ENCODE measurements around the gene PDE4B. TPM values are rescaled to one million over a fixed set of nuclear protein-coding genes. Genes with fewer than 3 reads are reported as not detected.

PDE4B gene
- total RNA-seq, 1 experiment from 2014 or later, result 3.3 TPM

DNA sequence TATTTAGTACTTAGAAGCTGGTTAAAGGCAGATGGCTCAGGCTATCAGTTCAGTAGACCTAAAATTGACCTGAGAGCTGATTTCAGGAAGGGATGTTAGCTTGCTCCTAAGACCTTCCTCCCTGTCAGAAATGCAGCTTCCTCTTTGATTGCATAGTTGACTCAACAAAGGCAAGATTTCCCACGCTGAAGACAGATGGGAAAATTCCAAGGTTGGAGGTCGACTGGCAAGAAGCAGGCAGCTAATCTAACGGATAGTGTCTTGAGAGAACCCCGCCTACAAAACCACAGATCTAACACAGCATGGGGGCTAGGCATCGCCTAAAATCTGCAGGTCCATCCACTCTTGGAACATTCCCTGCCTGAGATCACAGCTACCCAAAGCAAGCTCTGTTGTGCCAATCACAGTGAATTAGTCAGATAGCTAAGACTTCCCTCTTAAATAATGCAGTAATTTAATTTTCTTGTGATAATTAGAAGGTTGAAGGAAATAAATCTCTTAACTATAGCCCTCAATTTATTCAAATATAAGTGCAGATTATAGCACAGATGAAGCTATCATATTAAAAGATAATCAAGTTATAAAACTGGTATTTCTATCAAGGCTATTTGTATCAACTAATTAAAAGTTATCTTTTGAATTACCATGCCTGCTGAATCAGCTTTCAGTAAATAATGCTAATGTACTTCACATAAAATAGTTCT lies 383.5 kb downstream of the PDE4B start:
- POLR2A ChIA-PET, result no interaction called here

DNA sequence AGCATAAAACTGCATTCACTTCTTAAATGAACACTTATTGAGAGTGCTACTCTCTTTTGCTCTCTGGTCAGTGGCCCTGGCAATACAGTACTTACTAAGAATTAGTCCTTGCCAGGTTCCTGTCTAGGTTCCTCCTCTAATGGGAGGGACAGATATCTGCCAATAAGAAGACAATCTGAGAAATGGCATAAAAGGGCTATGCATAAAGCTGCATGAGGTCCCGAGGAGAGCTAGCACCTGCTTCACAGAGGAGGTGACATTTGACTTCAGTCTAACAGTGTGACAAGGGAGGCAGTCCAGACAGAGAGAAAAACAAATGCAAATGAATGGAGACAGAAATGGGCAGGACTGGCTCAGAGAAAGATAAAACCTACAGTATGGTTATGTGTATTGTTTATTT lies 384.1 kb downstream of the PDE4B start:
- BruUV-seq (replicated peaks), result no TSS peak
- peaks cover 28% of the 10 kb centered on the region for H3K27me3 Mint-ChIP-seq (ENCODE audit: insufficient read depth, unreplicated experiment)
- no peaks in the 10 kb centered on the region for H3K9me3 Mint-ChIP-seq (ENCODE audit: unreplicated experiment)
- CTCF ChIA-PET, result interaction anchor here (0.9 kb wide), 1 partner anchor 67 kb away, joined by 3 read pairs; no protein-coding TSS in a partner anchor
- no peaks in the 10 kb centered on the region for H3K36me3 Mint-ChIP-seq (ENCODE audit: insufficient read depth, unreplicated experiment)
- H3K4me3 Mint-ChIP-seq (ENCODE audit: unreplicated experiment), result no peak overlapping the region
- DNase-seq (ENCODE audit: unreplicated experiment), result no peak
- H3K4me1 Mint-ChIP-seq (ENCODE audit: insufficient read depth, unreplicated experiment), result no peaks in the 10 kb centered on the region
- POLR2A ChIA-PET, result no interaction called here
- intact Hi-C loops (cut with micrococcal nuclease), result no loop called here
- TF ChIP-seq, protein P1, sequence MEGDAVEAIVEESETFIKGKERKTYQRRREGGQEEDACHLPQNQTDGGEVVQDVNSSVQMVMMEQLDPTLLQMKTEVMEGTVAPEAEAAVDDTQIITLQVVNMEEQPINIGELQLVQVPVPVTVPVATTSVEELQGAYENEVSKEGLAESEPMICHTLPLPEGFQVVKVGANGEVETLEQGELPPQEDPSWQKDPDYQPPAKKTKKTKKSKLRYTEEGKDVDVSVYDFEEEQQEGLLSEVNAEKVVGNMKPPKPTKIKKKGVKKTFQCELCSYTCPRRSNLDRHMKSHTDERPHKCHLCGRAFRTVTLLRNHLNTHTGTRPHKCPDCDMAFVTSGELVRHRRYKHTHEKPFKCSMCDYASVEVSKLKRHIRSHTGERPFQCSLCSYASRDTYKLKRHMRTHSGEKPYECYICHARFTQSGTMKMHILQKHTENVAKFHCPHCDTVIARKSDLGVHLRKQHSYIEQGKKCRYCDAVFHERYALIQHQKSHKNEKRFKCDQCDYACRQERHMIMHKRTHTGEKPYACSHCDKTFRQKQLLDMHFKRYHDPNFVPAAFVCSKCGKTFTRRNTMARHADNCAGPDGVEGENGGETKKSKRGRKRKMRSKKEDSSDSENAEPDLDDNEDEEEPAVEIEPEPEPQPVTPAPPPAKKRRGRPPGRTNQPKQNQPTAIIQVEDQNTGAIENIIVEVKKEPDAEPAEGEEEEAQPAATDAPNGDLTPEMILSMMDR (IDR thresholded peaks at IDR 0.05; ENCODE audit: unreplicated experiment), result no peak
- no peak overlapping the region for H3K27ac Mint-ChIP-seq (ENCODE audit: low read depth, unreplicated experiment)

More for the DNA sequence above, 383.5 kb downstream of the PDE4B start:
- TF ChIP-seq, protein P1 (IDR thresholded peaks at IDR 0.05; ENCODE audit: unreplicated experiment), result no peak
- no peak overlapping the region for H3K27ac Mint-ChIP-seq (ENCODE audit: low read depth, unreplicated experiment)
- H3K9me3 Mint-ChIP-seq (ENCODE audit: unreplicated experiment), result no peaks in the 10 kb centered on the region
- H3K4me1 Mint-ChIP-seq (ENCODE audit: insufficient read depth, unreplicated experiment), result no peaks in the 10 kb centered on the region
- H3K4me3 Mint-ChIP-seq (ENCODE audit: unreplicated experiment), result no peak overlapping the region
- peaks cover 35% of the 10 kb centered on the region for H3K27me3 Mint-ChIP-seq (ENCODE audit: insufficient read depth, unreplicated experiment)
- intact Hi-C loops (cut with micrococcal nuclease), result no loop called here
- BruUV-seq (replicated peaks), result no TSS peak
- DNase-seq (ENCODE audit: unreplicated experiment), result peak; percentile 41
- CTCF ChIA-PET, result interaction anchor here (0.7 to 0.9 kb wide), 3 partner anchors 21 to 270 kb away, joined by 3 to 4 read pairs (median 3); no protein-coding TSS in a partner anchor
- H3K36me3 Mint-ChIP-seq (ENCODE audit: insufficient read depth, unreplicated experiment), result no peaks in the 10 kb centered on the region

DNA sequence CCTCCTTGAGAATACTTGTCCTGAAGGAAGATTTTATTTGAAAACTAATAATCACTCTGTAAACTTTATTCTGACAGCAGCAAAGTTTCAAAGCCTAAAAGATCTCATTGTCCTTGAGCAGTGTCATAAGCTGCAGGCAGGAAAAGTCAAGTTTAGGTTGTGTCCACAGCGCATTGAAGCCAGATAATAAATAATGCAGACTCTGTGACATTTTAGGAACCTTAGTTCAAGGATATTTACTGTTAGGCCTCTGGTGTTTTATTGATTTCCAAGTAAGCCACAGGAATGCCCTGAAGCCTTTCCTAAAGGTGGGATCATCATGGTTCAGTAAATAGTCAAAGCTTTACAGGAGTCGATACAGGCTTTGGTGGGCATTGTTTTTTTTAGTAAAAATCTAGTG lies 384.8 kb downstream of the PDE4B start:
- peaks cover 21% of the 10 kb centered on the region for H3K27me3 Mint-ChIP-seq (ENCODE audit: insufficient read depth, unreplicated experiment)
- H3K36me3 Mint-ChIP-seq (ENCODE audit: insufficient read depth, unreplicated experiment), result no peaks in the 10 kb centered on the region
- no peaks in the 10 kb centered on the region for H3K4me1 Mint-ChIP-seq (ENCODE audit: insufficient read depth, unreplicated experiment)
- H3K4me3 Mint-ChIP-seq (ENCODE audit: unreplicated experiment), result no peak overlapping the region
- H3K27ac Mint-ChIP-seq (ENCODE audit: low read depth, unreplicated experiment), result no peak overlapping the region
- POLR2A ChIA-PET, result interaction anchor here (0.6 kb wide), 1 partner anchor 946 kb away, joined by 4 read pairs; no protein-coding TSS in a partner anchor
- CTCF ChIA-PET, result no interaction called here
- no TSS peak for BruUV-seq (replicated peaks)
- no peaks in the 10 kb centered on the region for H3K9me3 Mint-ChIP-seq (ENCODE audit: unreplicated experiment)
- intact Hi-C loops (cut with micrococcal nuclease), result no loop called here
- DNase-seq (ENCODE audit: unreplicated experiment), result no peak
- TF ChIP-seq, protein P1 (IDR thresholded peaks at IDR 0.05; ENCODE audit: unreplicated experiment), result no peak

DNA sequence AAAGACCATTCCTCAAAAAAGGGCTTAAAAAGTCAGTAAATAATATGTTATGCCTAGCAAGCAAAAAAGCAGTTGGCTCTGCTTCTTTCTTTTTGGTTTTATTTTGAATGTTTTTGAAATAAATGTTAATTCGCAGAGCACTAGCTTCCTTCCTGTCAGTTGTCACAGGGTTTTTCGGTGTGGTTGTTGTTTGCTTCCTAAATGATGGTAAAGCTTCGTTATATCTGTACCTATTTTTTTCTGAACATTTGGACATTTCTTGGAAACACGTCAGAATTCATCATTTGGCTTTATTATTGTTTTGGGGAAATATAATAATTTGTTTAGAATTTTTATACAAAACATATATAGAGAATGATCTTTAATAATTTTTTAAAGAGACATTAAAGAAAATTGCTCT lies 389.3 kb downstream of the PDE4B start:
- intact Hi-C loops (cut with micrococcal nuclease), result no loop called here
- Mint-ChIP-seq H3K27ac (ENCODE audit: low read depth, unreplicated experiment) (no peak overlapping the region), H3K4me3 (ENCODE audit: unreplicated experiment) (no peak overlapping the region), H3K27me3 (ENCODE audit: insufficient read depth, unreplicated experiment) (peaks cover 6% of the 10 kb centered on the region), H3K9me3 (ENCODE audit: unreplicated experiment) (no peaks in the 10 kb centered on the region), H3K4me1 (ENCODE audit: insufficient read depth, unreplicated experiment) (peaks cover 6% of the 10 kb centered on the region), H3K36me3 (ENCODE audit: insufficient read depth, unreplicated experiment) (no peaks in the 10 kb centered on the region)
- DNase-seq (ENCODE audit: unreplicated experiment), result no peak
- ChIA-PET CTCF (interaction anchor here (0.9 to 4.0 kb wide), 4 partner anchors 23 to 751 kb away, joined by 3 to 29 read pairs (median 4); no protein-coding TSS in a partner anchor), POLR2A (interaction anchor here (0.6 kb wide), 1 partner anchor 253 kb away, joined by 3 read pairs; no protein-coding TSS in a partner anchor)
- TF ChIP-seq, protein P1 (IDR thresholded peaks at IDR 0.05; ENCODE audit: unreplicated experiment), result no peak
- BruUV-seq (replicated peaks), result no TSS peak

Data from MCF 10A (cell line).